ENCODE data around the gene PGAP1. TPM values are rescaled to one million over a fixed set of nuclear protein-coding genes. Genes with fewer than 3 reads are reported as not detected.
"Not testable (repeated sequence)": the region's sequence is repeated elsewhere in the genome, so short reads cannot be mapped to it uniquely, and the experiment has no call there.

The PGAP1 gene
- total RNA-seq, 1 donor from 2014 or later = 12.0 TPM

DNA sequence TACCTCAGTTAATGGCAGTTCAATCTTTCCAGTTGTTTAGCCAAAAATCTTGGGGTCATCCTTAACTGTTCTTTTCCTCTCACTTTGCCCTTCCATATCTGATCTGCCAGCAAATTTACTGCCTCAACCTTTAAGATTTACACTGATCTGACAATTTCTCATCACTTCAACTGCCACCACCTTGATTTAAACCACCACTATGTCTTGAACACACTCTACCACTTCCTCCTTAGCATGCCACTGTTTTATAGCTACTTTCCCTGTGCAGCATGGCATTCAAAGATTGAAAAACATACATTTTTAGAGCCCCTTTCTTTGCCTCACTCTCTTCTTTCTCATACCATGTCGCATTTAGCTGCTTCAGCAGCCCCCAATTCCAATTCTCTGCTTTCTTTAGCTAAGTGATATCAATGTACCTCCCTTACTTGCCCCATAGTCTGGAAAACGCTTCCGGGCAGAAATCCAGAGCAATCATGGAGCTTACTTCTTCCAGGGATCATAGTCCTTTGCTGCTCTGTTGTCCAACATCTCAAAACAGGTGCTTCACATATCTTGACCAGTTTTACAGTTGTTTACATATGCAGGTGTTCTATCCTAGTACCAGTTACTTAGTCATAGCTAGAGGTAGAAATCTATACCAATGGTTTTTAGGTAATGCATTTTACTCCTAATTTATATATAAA lies 10.9 kb downstream of the PGAP1 start:
- peaks cover 18% of the 10 kb centered on the region for H3K36me3 ChIP-seq
- H3K27me3 ChIP-seq (ENCODE audit: low read depth) = no peaks in the 10 kb centered on the region
- ATAC-seq (no peak), DNase-seq (no peak)
- H3K27ac ChIP-seq = no peak overlapping the region
- peaks cover 4% of the 10 kb centered on the region for H3K9me3 ChIP-seq
- TF ChIP-seq, protein P1, sequence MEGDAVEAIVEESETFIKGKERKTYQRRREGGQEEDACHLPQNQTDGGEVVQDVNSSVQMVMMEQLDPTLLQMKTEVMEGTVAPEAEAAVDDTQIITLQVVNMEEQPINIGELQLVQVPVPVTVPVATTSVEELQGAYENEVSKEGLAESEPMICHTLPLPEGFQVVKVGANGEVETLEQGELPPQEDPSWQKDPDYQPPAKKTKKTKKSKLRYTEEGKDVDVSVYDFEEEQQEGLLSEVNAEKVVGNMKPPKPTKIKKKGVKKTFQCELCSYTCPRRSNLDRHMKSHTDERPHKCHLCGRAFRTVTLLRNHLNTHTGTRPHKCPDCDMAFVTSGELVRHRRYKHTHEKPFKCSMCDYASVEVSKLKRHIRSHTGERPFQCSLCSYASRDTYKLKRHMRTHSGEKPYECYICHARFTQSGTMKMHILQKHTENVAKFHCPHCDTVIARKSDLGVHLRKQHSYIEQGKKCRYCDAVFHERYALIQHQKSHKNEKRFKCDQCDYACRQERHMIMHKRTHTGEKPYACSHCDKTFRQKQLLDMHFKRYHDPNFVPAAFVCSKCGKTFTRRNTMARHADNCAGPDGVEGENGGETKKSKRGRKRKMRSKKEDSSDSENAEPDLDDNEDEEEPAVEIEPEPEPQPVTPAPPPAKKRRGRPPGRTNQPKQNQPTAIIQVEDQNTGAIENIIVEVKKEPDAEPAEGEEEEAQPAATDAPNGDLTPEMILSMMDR (IDR thresholded peaks at IDR 0.05) = no peak
- H3K4me3 ChIP-seq = no peak overlapping the region
- H3K4me1 ChIP-seq = no peaks in the 10 kb centered on the region
- intact Hi-C loops (cut with DNase I) = no loop called here

DNA sequence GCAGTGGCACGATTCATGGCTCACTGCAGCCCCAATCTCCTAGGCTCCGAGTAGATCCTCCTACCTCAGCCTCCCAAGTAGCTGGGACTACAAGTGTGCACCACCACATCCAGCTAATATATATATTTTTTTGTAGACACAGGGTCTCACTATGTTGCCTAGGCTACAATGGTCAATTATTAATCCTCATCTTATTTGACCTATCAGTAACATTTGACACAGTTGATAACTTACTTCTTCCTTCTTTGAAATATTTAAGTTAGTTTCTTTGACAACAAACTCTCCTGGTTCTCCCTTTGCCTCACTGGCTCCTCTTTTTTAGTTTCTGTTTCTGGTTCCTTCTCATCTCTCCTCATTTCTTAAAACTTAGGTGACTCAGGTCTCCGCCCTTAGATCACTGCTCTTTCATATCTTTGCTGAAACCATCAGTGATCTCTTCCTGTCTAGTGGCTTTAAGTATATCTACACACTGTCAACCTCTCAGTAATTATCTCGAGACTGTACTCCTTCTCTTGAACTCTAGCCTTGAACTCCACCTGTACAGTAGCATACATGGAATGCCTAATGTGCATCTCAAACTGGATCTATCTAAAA lies 11.5 kb downstream of the PGAP1 start:
- DNase-seq (no peak), ATAC-seq (no peak)
- Histone ChIP-seq H3K4me1 (no peaks in the 10 kb centered on the region), H3K27ac (no peak overlapping the region), H3K27me3 (ENCODE audit: low read depth) (no peaks in the 10 kb centered on the region), H3K4me3 (no peak overlapping the region), H3K9me3 (peaks cover 4% of the 10 kb centered on the region), H3K36me3 (peaks cover 18% of the 10 kb centered on the region)
- TF ChIP-seq, protein P1 (IDR thresholded peaks at IDR 0.05) = no peak
- intact Hi-C loops (cut with DNase I) = no loop called here

DNA sequence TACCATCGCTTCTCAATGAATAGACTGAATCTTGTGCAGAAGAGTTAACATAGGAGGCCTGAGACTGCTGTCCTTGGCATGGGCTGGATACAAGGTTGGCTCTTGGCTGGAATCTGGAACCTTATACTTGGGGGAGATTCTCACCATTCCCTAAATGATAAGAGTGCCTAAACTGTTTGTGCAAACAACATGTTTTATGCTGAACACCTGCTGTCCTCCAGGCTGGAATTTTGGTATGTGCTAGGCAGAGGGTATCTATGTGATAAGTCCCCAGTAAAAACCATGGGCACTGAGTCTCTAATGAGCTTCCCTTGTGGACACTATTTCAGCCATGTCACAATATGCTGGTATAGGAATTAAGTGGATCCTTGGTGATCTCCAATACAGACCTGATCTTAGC lies 12.8 kb downstream of the PGAP1 start:
- Histone ChIP-seq H3K9me3 (peaks cover 4% of the 10 kb centered on the region), H3K36me3 (peaks cover 18% of the 10 kb centered on the region), H3K4me3 (no peak overlapping the region), H3K27ac (no peak overlapping the region), H3K4me1 (no peaks in the 10 kb centered on the region), H3K27me3 (ENCODE audit: low read depth) (no peaks in the 10 kb centered on the region)
- no peak for ATAC-seq
- TF ChIP-seq, protein P1 (IDR thresholded peaks at IDR 0.05) = no peak
- intact Hi-C loops (cut with DNase I) = no loop called here
- no peak for DNase-seq

DNA sequence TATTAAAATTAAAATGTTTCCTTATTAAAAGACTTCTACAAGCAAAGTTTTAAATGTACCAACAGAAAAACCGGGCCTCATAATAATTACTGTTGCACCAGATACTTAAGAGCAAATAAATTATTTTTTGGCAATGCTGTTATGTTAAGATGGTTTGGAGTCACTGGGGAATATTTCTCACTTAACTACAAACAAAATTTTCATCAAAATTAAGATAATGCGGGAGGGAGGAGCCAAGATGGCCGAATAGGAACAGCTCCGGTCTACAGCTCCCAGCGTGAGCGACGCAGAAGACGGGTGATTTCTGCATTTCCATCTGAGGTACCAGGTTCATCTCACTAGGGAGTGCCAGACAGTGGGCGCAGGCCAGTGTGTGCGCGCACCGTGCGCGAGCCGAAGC lies 21.1 kb downstream of the PGAP1 start:
- H3K27me3 ChIP-seq (ENCODE audit: low read depth); H3K9me3 ChIP-seq; H3K4me3 ChIP-seq; intact Hi-C loops (cut with DNase I); DNase-seq; ATAC-seq; H3K4me1 ChIP-seq; H3K27ac ChIP-seq: not testable (repeated sequence)
- peaks cover 17% of the 10 kb centered on the region for H3K36me3 ChIP-seq

DNA sequence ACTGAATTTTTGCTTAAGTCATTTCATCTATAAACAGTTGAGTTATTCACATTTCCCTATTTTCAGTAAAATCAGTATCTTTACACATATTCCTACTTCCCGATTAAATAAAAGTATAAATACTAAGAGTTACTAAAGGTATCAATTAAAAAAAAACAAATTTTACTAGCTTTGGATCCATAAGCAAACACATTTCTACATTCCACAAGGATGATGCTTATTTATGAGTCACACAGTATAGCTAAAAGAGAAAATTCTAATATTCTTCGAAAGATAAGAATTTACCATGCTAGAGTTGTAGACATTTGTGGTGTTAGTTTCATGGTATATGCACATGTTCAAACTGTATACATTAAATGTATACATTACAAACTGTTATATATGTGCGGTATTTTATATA lies 23.7 kb downstream of the PGAP1 start:
- H3K27me3 ChIP-seq (ENCODE audit: low read depth) = no peaks in the 10 kb centered on the region
- ATAC-seq (no peak), DNase-seq (no peak)
- H3K36me3 ChIP-seq = peaks cover 17% of the 10 kb centered on the region
- H3K9me3 ChIP-seq = no peaks in the 10 kb centered on the region
- H3K27ac ChIP-seq = no peak overlapping the region
- H3K4me3 ChIP-seq = no peak overlapping the region
- intact Hi-C loops (cut with DNase I) = no loop called here
- TF ChIP-seq, protein P1 (IDR thresholded peaks at IDR 0.05) = no peak
- H3K4me1 ChIP-seq = no peaks in the 10 kb centered on the region

DNA sequence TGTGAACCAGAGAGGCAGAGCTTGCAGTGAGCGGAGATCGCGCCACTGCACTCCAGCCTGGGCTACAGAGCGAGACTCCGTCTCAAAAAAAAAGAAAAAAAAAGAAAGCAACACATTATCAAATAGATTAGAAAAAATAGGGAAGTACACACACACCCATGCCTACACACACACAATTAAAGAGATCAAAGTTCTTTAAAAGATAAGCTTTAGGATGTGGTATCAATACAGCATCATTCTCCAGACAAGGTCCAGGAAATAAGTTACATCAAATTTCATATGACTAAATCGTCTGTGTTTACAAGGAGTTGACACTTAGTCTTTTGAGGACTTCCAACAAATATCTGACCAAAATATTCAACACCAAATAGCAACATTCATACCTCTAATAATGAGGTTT lies 25.7 kb downstream of the PGAP1 start:
- Histone ChIP-seq H3K27me3 (ENCODE audit: low read depth) (no peaks in the 10 kb centered on the region), H3K4me1 (no peaks in the 10 kb centered on the region), H3K9me3 (no peaks in the 10 kb centered on the region), H3K36me3 (peaks cover 17% of the 10 kb centered on the region), H3K4me3 (no peak overlapping the region), H3K27ac (no peak overlapping the region)
- TF ChIP-seq, protein P1 (IDR thresholded peaks at IDR 0.05) = no peak
- ATAC-seq (no peak), DNase-seq (no peak)
- intact Hi-C loops (cut with DNase I) = no loop called here

All from lower lobe of right lung (tissue), 2 donors.